ENCODE data around the gene RNF213.

RNF213 gene

GRCh38 chr17:80261159-80261894 is 675 bp downstream of the RNF213 start:
- H3K4me3 ChIP-seq (ENCODE audit: low read length): peak overlapping the region; percentile 80
- peaks cover 44% of the 10 kb centered on the region for H3F3A ChIP-seq (ENCODE audit: insufficient read depth, low read length)
- no peaks in the 10 kb centered on the region for H3K36me3 ChIP-seq (replicated peaks; ENCODE audit: insufficient read depth, low read length)
- H4K20me1 ChIP-seq (ENCODE audit: insufficient read depth, low read length): no peaks in the 10 kb centered on the region
- H3K9me2 ChIP-seq (replicated peaks; ENCODE audit: insufficient read depth, low read length): no peaks in the 10 kb centered on the region
- H2AFZ ChIP-seq (ENCODE audit: low read length): peak overlapping the region; percentile 46; the same call in 1 of the 2 replicates
- H3K9me3 ChIP-seq (replicated peaks; ENCODE audit: insufficient read depth, low read length): no peaks in the 10 kb centered on the region
- H3K4me1 ChIP-seq (ENCODE audit: low read length): peaks cover 20% of the 10 kb centered on the region
- H3K27ac ChIP-seq (ENCODE audit: low read length): peak overlapping the region; percentile 70; the same call in 1 of the 2 replicates
- H3K9ac ChIP-seq (ENCODE audit: low read length): peak overlapping the region; percentile 79
- peaks cover 28% of the 10 kb centered on the region for H3K79me2 ChIP-seq (ENCODE audit: low read length)
- H3K4me2 ChIP-seq (ENCODE audit: low read depth, low read length): peak overlapping the region; percentile 99
- no peaks in the 10 kb centered on the region for H3K27me3 ChIP-seq (replicated peaks; ENCODE audit: insufficient read depth, low read length)
- no peak for TF ChIP-seq EZH2phosphoT487 (IDR thresholded peaks at IDR 0.05; ENCODE audit: low read length)
- no peak for TF ChIP-seq EZH2 (optimal IDR thresholded peaks at IDR 0.05; ENCODE audit: low read depth, low read length)
- TF ChIP-seq CTCF (IDR thresholded peaks at IDR 0.05; ENCODE audit: low read length): no peak
- DNase-seq: peak; percentile 42

- Histone ChIP-seq H3K4me3 (ENCODE audit: low read length) (peak overlapping the region; percentile 80; the same call in 1 of the 2 replicates), H4K20me1 (ENCODE audit: insufficient read depth, low read length) (no peaks in the 10 kb centered on the region), H3F3A (ENCODE audit: insufficient read depth, low read length) (peaks cover 44% of the 10 kb centered on the region), H2AFZ (ENCODE audit: low read length) (no peak overlapping the region), H3K27me3 (replicated peaks; ENCODE audit: insufficient read depth, low read length) (no peaks in the 10 kb centered on the region), H3K9ac (ENCODE audit: low read length) (no peak overlapping the region), H3K4me1 (ENCODE audit: low read length) (peaks cover 20% of the 10 kb centered on the region), H3K4me2 (ENCODE audit: low read depth, low read length) (peak overlapping the region; percentile 99; the same call in 1 of the 2 replicates), H3K27ac (ENCODE audit: low read length) (peak overlapping the region; percentile 70; the same call in 1 of the 2 replicates), H3K79me2 (ENCODE audit: low read length) (peaks cover 28% of the 10 kb centered on the region), H3K9me3 (replicated peaks; ENCODE audit: insufficient read depth, low read length) (no peaks in the 10 kb centered on the region), H3K9me2 (replicated peaks; ENCODE audit: insufficient read depth, low read length) (no peaks in the 10 kb centered on the region), H3K36me3 (replicated peaks; ENCODE audit: insufficient read depth, low read length) (no peaks in the 10 kb centered on the region)
- DNase-seq: no peak
- TF ChIP-seq EZH2phosphoT487 (IDR thresholded peaks at IDR 0.05; ENCODE audit: low read length): no peak
- no peak for TF ChIP-seq CTCF (IDR thresholded peaks at IDR 0.05; ENCODE audit: low read length)
- no peak for TF ChIP-seq EZH2 (optimal IDR thresholded peaks at IDR 0.05; ENCODE audit: low read depth, low read length)
These were observed 1.2 kb downstream of the RNF213 start for GRCh38 chr17:80261895-80262279.

- peaks cover 44% of the 10 kb centered on the region for H3F3A ChIP-seq (ENCODE audit: insufficient read depth, low read length)
- H3K27me3 ChIP-seq (replicated peaks; ENCODE audit: insufficient read depth, low read length): no peaks in the 10 kb centered on the region
- H3K27ac ChIP-seq (ENCODE audit: low read length): peak overlapping the region; percentile 70; the same call in 1 of the 2 replicates
- no peak overlapping the region for H2AFZ ChIP-seq (ENCODE audit: low read length)
- H3K9me3 ChIP-seq (replicated peaks; ENCODE audit: insufficient read depth, low read length): no peaks in the 10 kb centered on the region
- H3K9ac ChIP-seq (ENCODE audit: low read length): no peak overlapping the region
- peaks cover 28% of the 10 kb centered on the region for H3K79me2 ChIP-seq (ENCODE audit: low read length)
- DNase-seq: no peak
- no peaks in the 10 kb centered on the region for H3K9me2 ChIP-seq (replicated peaks; ENCODE audit: insufficient read depth, low read length)
- no peak overlapping the region for H3K4me3 ChIP-seq (ENCODE audit: low read length)
- peak overlapping the region; percentile 99; the same call in 1 of the 2 replicates for H3K4me2 ChIP-seq (ENCODE audit: low read depth, low read length)
- no peaks in the 10 kb centered on the region for H3K36me3 ChIP-seq (replicated peaks; ENCODE audit: insufficient read depth, low read length)
- TF ChIP-seq EZH2phosphoT487 (IDR thresholded peaks at IDR 0.05; ENCODE audit: low read length) (no peak), CTCF (IDR thresholded peaks at IDR 0.05; ENCODE audit: low read length) (no peak), EZH2 (optimal IDR thresholded peaks at IDR 0.05; ENCODE audit: low read depth, low read length) (no peak)
- peaks cover 20% of the 10 kb centered on the region for H3K4me1 ChIP-seq (ENCODE audit: low read length)
- H4K20me1 ChIP-seq (ENCODE audit: insufficient read depth, low read length): no peaks in the 10 kb centered on the region
These were observed 1.6 kb downstream of the RNF213 start for GRCh38 chr17:80262291-80262690.
